Common myeloid progenitor, CD34-positive (primary cell): ENCODE data around the gene LIMS1.
"Not testable (repeated sequence)": the region's sequence is repeated elsewhere in the genome, so short reads cannot be mapped to it uniquely, and the experiment has no call there.

Experiments
- CTCF ChIA-PET: fragments of 350-600 bp; sonication (Branson Sonifier 250); formaldehyde crosslinking; loops from one replicate; lab custom pipeline; 2021; ENCODE audit warnings: antibody characterized with exemption; lab: Charles Lee
- POLR2A ChIA-PET: fragments of 350-600 bp; sonication (Branson Sonifier 250); formaldehyde crosslinking; loops from one replicate; lab custom pipeline; 2021; ENCODE audit warnings: antibody characterized with exemption; lab: Charles Lee
- DNase-seq, 3 donors: peaks; one replicate each; pipeline versions ENCODE4 v3.0.0 to v3.0.0-alpha.2; 2013
- H3K27ac ChIP-seq, 2 experiments: 1 replicate in 1 of 2; 2 replicates in 1 of 2; pipeline ENCODE4 v1.7.0; 2013; ENCODE audit warnings: inconsistent platforms in 2 of 2, low read length in 2 of 2, mild to moderate bottlenecking in 2 of 2, low read depth in 1 of 2, moderate library complexity in 1 of 2; ENCODE audit not compliant: severe bottlenecking in 2 of 2, insufficient read depth in 1 of 2, poor library complexity in 1 of 2
- H3K27me3 ChIP-seq, 5 experiments: replicated peaks in 2 of 5; 1 replicate in 3 of 5; 2 replicates in 2 of 5; pipeline versions ENCODE4 v1.6.1 to v1.7.0; 2013; ENCODE audit warnings: low read length in 4 of 5, mild to moderate bottlenecking in 2 of 5, moderate library complexity in 2 of 5, inconsistent platforms in 1 of 5; ENCODE audit not compliant: insufficient read depth in 5 of 5, control insufficient read depth in 4 of 5
- H3K36me3 ChIP-seq, 4 experiments: 1 replicate in 2 of 4; 2 replicates in 2 of 4; pipeline versions ENCODE4 v1.6.1 to v1.7.0; 2013; ENCODE audit warnings: low read length in 3 of 4, control low read depth in 1 of 4, mild to moderate bottlenecking in 1 of 4; ENCODE audit not compliant: control insufficient read depth in 4 of 4, insufficient read depth in 4 of 4
- H3K4me1 ChIP-seq, 4 experiments: 1 replicate in 3 of 4; 2 replicates in 1 of 4; pipeline versions ENCODE4 v1.6.1 to v1.7.1; 2013; ENCODE audit warnings: low read length in 3 of 4, mild to moderate bottlenecking in 3 of 4, control low read depth in 1 of 4, inconsistent platforms in 1 of 4, moderate library complexity in 1 of 4; ENCODE audit not compliant: control insufficient read depth in 4 of 4, insufficient read depth in 4 of 4; ENCODE audit errors: control extremely low read depth in 1 of 4
- H3K4me3 ChIP-seq, 7 experiments: 1 replicate in 4 of 7; 2 replicates in 3 of 7; pipeline versions ENCODE4 v1.5.1 to v1.7.0; 2013; ENCODE audit warnings: mild to moderate bottlenecking in 7 of 7, low read length in 6 of 7, moderate library complexity in 6 of 7, inconsistent platforms in 2 of 7, low read depth in 2 of 7, control low read depth in 1 of 7; ENCODE audit not compliant: insufficient read depth in 4 of 7, control insufficient read depth in 1 of 7; ENCODE audit errors: extremely low read depth in 1 of 7
- H3K9me3 ChIP-seq, 5 experiments: 1 replicate in 4 of 5; 2 replicates in 1 of 5; pipeline versions ENCODE4 v1.6.1 to v1.7.1; 2013; ENCODE audit warnings: low read length in 4 of 5, mild to moderate bottlenecking in 2 of 5, inconsistent platforms in 1 of 5, low read depth in 1 of 5, moderate library complexity in 1 of 5; ENCODE audit not compliant: control insufficient read depth in 4 of 5, insufficient read depth in 2 of 5; ENCODE audit errors: control extremely low read depth in 1 of 5
- WGBS: methylation state at CpG from one replicate; pipeline ENCODE4 v1.1.5; 2013; ENCODE audit not compliant: insufficient coverage; 5-methylcytosine and 5-hydroxymethylcytosine counted together

Gene LIMS1

DNA sequence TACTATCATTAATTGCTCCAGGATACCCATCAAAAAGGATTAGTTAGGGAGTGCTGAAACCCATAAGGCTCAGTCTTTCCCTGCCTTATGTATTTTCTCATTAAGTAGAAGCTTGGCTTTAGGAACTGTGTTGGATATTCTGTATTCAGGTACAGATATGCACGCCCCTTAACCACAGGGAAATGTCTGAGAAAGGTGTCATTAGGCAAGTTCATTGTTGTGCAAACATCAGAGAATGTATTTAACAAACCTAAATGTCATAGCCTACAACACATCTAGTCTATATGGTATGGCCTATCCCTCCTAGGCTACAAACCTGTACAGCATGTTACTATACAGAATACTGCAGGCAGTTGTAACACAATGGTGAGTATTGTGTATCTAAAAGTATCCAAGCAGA lies 130.7 kb downstream of the LIMS1 start:
- H3K27ac ChIP-seq, POLR2A ChIA-PET, H3K9me3 ChIP-seq, H3K36me3 ChIP-seq, DNase-seq, H3K4me3 ChIP-seq, H3K27me3 ChIP-seq: not testable (repeated sequence)
- peaks cover 3 to 39% (median 26%) of the 10 kb centered on the region in 4 experiments for H3K4me1 ChIP-seq
- CTCF ChIA-PET: interaction anchor here (1.8 kb wide), 1 partner anchor 28 kb away, joined by 13 read pairs; no protein-coding TSS in a partner anchor
- no CpG with 5 or more reads among the region's 1 CpG for WGBS

DNA sequence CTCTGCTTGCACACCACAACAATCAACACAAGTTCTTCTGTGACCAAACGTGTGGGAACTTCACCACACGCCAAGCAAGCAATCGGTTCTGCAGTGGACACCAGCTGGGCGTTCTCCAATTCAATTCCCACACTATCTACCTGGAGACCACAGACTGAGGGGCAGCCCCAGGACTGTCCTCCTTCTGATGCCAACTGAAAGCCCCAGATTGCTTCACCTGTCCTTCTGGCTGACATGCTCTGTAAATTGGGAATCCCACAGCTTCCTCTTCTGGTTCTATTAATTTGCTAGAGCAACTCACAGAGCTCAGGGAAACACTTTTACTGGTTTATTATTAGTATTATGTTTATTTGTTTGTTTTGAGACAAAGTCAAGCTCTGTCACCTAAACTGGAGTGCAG lies 131.7 kb downstream of the LIMS1 start:
- peaks cover 3 to 40% (median 26%) of the 10 kb centered on the region in 4 experiments for H3K4me1 ChIP-seq
- H3K27me3 ChIP-seq, H3K27ac ChIP-seq, H3K4me3 ChIP-seq, POLR2A ChIA-PET, H3K36me3 ChIP-seq, H3K9me3 ChIP-seq: not testable (repeated sequence)
- DNase-seq: peak in 1 of 3 donors; percentile 25
- CTCF ChIA-PET: interaction anchor here (1.2 kb wide), 1 partner anchor 57 kb away, joined by 3 read pairs; no protein-coding TSS in a partner anchor
- WGBS: no CpG with 5 or more reads among the region's 4 CpGs

DNA sequence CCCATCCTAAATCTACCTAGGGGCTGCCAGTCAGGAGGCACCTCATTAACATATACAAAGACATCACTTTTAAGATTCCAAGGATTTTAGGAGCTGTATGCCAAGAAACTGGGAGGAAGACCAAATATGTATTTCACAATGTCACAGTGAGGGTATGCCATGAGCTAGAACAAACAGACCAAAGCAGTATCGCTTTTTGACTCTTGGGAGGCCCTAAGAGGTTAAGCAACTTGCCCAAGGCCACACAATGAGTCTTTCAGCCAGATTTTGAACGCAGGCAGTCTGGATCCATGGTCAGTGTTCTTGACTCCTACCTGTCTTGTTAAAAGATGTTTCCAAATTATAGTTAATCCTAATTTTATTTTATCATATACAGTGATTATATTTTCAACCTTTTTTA lies 132.9 kb downstream of the LIMS1 start:
- H3K27ac ChIP-seq, H3K9me3 ChIP-seq, DNase-seq, H3K4me3 ChIP-seq, H3K27me3 ChIP-seq, POLR2A ChIA-PET, H3K36me3 ChIP-seq: not testable (repeated sequence)
- WGBS: 100% methylated on average over 1 of the region's 2 CpGs
- peaks cover 3 to 38% (median 20%) of the 10 kb centered on the region in 4 experiments for H3K4me1 ChIP-seq
- CTCF ChIA-PET: interaction anchor here (1.2 kb wide), 1 partner anchor 58 kb away, joined by 3 read pairs; no protein-coding TSS in a partner anchor

DNA sequence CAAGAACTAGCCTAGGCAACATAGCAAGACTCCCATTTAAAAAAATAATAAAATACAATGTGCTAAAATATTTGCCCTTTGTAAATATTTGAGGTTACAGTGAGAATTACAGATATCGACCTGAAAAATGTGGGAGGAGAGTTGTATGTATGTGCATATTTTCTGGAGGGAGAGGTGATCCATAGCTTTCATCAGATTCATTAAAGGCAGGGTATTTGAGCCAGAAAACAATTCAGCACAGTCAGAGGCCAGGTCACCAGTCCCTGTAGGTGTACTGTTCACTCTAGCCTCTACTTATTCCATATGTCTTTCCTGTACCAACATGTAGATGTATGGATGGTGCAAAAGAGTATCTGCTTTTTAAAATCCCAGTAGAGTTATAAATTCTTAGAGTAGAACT lies 136.0 kb downstream of the LIMS1 start:
- POLR2A ChIA-PET, CTCF ChIA-PET, DNase-seq, H3K27me3 ChIP-seq, H3K27ac ChIP-seq, H3K36me3 ChIP-seq, H3K4me3 ChIP-seq, H3K9me3 ChIP-seq: not testable (repeated sequence)
- WGBS: no CpG with 5 or more reads among the region's 1 CpG
- peaks cover 0 to 13% (median 2%) of the 10 kb centered on the region in 4 experiments for H3K4me1 ChIP-seq

DNA sequence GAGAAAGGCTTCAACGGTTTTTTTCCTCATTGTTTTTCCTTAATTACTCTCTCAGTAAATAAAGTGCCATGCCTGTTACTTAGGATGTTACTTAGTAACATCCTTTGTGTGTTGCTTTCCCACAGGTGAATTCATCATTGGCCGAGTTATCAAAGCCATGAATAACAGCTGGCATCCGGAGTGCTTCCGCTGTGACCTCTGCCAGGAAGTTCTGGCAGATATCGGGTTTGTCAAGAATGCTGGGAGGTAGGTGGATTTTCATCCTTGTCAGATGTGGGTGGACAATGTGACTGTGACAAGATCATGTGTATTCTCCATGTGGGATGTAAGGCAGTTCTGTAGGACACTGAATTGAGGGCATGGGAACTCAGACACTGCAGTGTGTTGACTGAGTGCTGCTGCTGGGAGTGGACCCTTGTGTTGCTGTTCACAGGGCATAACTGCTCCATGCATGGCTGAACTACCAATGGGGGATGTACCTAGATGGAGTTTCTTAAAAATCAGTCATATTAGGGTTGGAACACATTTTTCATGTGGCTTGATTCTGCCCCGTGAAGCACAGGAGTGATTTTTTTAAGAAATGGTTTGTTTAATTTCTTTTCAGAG lies 138.0 kb downstream of the LIMS1 start:
- peaks cover 0 to 25% (median 8%) of the 10 kb centered on the region in 4 experiments for H3K4me1 ChIP-seq
- H3K27ac ChIP-seq: peak overlapping the region; percentile 81
- CTCF ChIA-PET, H3K27me3 ChIP-seq, DNase-seq, H3K4me3 ChIP-seq, H3K9me3 ChIP-seq, POLR2A ChIA-PET: not testable (repeated sequence)
- WGBS: no CpG with 5 or more reads among the region's 6 CpGs
- peaks cover 2 to 14% (median 9%) of the 10 kb centered on the region in 4 experiments for H3K36me3 ChIP-seq

DNA sequence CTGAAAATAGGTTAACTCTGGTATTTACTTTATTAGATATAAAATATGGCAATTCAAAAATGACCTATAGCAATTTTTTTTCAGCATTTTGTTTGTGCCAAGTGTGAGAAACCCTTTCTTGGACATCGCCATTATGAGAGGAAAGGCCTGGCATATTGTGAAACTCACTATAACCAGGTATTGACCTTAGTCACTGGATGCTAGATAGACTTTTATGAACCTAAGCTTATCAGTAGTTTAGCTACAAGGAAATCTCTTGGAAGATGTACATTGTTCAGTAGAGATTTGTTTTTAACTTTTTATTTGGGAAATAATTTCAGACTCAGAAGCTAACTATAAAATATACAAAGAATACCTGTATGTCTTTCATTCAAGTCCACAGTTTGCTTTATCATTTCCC lies 142.3 kb downstream of the LIMS1 start:
- WGBS: no CpG with 5 or more reads among the region's 1 CpG
- POLR2A ChIA-PET: not testable (repeated sequence)

DNA sequence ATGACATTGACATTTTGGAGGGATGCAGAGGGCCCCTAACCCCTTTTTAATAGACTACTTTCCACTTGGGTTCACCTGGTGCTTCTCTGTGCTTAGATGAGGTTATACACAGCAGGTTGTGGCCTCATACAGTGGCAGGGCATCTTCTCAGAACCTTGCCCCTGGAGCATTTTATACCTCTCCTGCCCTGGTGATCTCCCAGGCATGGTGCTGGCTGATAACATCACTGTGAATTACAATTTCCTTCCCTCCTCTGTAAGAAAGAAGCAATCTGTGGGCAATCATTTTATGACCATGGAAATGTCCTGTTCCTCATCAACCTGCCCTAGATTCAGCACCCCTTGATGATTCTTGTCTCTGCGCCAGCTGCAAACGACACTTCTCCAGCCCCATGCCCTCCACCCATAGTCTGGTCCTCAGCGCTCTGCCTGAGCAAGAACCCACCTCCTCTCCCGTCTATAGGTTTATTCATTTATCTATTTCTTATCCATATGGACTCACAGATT lies 143.0 kb downstream of the LIMS1 start:
- peaks cover 2 to 23% (median 11%) of the 10 kb centered on the region in 4 experiments for H3K36me3 ChIP-seq
- H3K27me3 ChIP-seq, H3K9me3 ChIP-seq, CTCF ChIA-PET, POLR2A ChIA-PET, H3K4me3 ChIP-seq: not testable (repeated sequence)
- peak overlapping the region in 1 of 2 experiments; percentile 1 for H3K27ac ChIP-seq
- peaks cover 2 to 38% (median 20%) of the 10 kb centered on the region in 4 experiments for H3K4me1 ChIP-seq
- WGBS: no CpG with 5 or more reads among the region's 4 CpGs
- DNase-seq: peak in 2 of 3 donors; percentile 34 to 56

More for the DNA sequence above, 142.3 kb downstream of the LIMS1 start:
- peaks cover 2 to 42% (median 21%) of the 10 kb centered on the region in 4 experiments for H3K4me1 ChIP-seq
- CTCF ChIA-PET, H3K9me3 ChIP-seq, DNase-seq, H3K4me3 ChIP-seq, H3K27ac ChIP-seq, H3K27me3 ChIP-seq: not testable (repeated sequence)
- peaks cover 2 to 16% (median 9%) of the 10 kb centered on the region in 4 experiments for H3K36me3 ChIP-seq
